GM23338 (cell line): ENCODE data around the gene METTL26. TPM values are rescaled to one million over a fixed set of nuclear protein-coding genes. Genes with fewer than 3 reads are reported as not detected.

Source experiments
- ATAC-seq: fragments of 200-7000 bp; cut with Tn5 transposase; 3 replicates; pipeline ENCODE4 v1.9.1; 2020
- DNase-seq: peaks from one replicate; pipeline ENCODE4 v3.0.0-alpha.2; 2015; ENCODE audit warnings: low spot score
- H2AFZ ChIP-seq: fragments of 200-600 bp; sonication (generic); 2 replicates; pipeline ENCODE4 v1.8.0; 2016; ENCODE audit warnings: antibody characterized with exemption, mild to moderate bottlenecking, moderate library complexity
- H3F3A ChIP-seq: fragments of 200-600 bp; sonication (generic); replicated peaks from 2 replicates; pipeline ENCODE4 v1.8.0; 2017; ENCODE audit warnings: antibody characterized with exemption, mixed run types, low read depth
- H3K27ac ChIP-seq: fragments of 200-600 bp; sonication (generic); 2 replicates; pipeline ENCODE4 v1.6.1; 2016; ENCODE audit warnings: low read depth
- H3K27me3 ChIP-seq: fragments of 200-600 bp; sonication (generic); 2 replicates; pipeline ENCODE4 v1.8.0; 2016; ENCODE audit warnings: mild to moderate bottlenecking, mixed run types, moderate library complexity; ENCODE audit not compliant: insufficient read depth
- H3K36me3 ChIP-seq: fragments of 200-600 bp; sonication (generic); 2 replicates; pipeline ENCODE4 v1.8.0; 2016; ENCODE audit warnings: mild to moderate bottlenecking; ENCODE audit not compliant: insufficient read depth
- H3K4me1 ChIP-seq: fragments of 200-600 bp; sonication (generic); 2 replicates; pipeline ENCODE4 v1.8.0; 2016; ENCODE audit warnings: mild to moderate bottlenecking, moderate library complexity; ENCODE audit not compliant: insufficient read depth
- H3K4me2 ChIP-seq: fragments of 200-600 bp; sonication (generic); 2 replicates; pipeline ENCODE4 v1.7.1; 2017; ENCODE audit warnings: mixed run types
- H3K4me3 ChIP-seq: fragments of 200-600 bp; sonication (generic); 2 replicates; pipeline ENCODE4 v1.6.1; 2016; ENCODE audit warnings: mixed run types
- H3K79me2 ChIP-seq: fragments of 200-600 bp; sonication (generic); replicated peaks from 2 replicates; pipeline ENCODE4 v1.8.0; 2017; ENCODE audit warnings: mild to moderate bottlenecking; ENCODE audit not compliant: insufficient read depth
- H3K9me2 ChIP-seq: fragments of 200-600 bp; sonication (generic); 2 replicates; pipeline ENCODE4 v1.8.0; 2017; ENCODE audit not compliant: insufficient read depth
- H4K20me1 ChIP-seq: fragments of 200-600 bp; sonication (generic); replicated peaks from 2 replicates; pipeline ENCODE4 v1.8.0; 2017; ENCODE audit warnings: mild to moderate bottlenecking; ENCODE audit not compliant: insufficient read depth
- H3K27ac Mint-ChIP-seq: 2 replicates; pipeline ENCODE4 v1.8.0; 2020; ENCODE audit warnings: inconsistent platforms, mild to moderate bottlenecking, moderate library complexity, mixed read lengths
- H3K27me3 Mint-ChIP-seq: 3 replicates; pipeline ENCODE4 v1.8.0; 2022; ENCODE audit warnings: low read depth, mild to moderate bottlenecking, moderate library complexity, mixed read lengths, inconsistent platforms; ENCODE audit not compliant: insufficient read depth, poor library complexity
- H3K36me3 Mint-ChIP-seq: 3 replicates; pipeline ENCODE4 v1.8.0; 2021; ENCODE audit warnings: low read depth, mild to moderate bottlenecking, inconsistent platforms, moderate library complexity, mixed read lengths
- H3K4me1 Mint-ChIP-seq: 3 replicates; pipeline ENCODE4 v1.8.0; 2020; ENCODE audit warnings: mild to moderate bottlenecking, inconsistent platforms, mixed read lengths
- H3K4me3 Mint-ChIP-seq: 3 replicates; pipeline ENCODE4 v1.8.0; 2021; ENCODE audit warnings: moderate library complexity, mild to moderate bottlenecking, inconsistent platforms, mixed read lengths
- H3K9me3 Mint-ChIP-seq: 3 replicates; pipeline ENCODE4 v1.8.0; 2020; ENCODE audit warnings: moderate library complexity, mild to moderate bottlenecking, inconsistent platforms, mixed read lengths
- CREB1 ChIP-seq: fragments of 250-450 bp; sonication (Bioruptor Pico); IDR thresholded peaks from 2 replicates; pipeline ENCODE4 v1.5.0; 2020; ENCODE audit warnings: low read depth, mild to moderate bottlenecking, moderate library complexity
- CTCF ChIP-seq, 2 experiments: fragments of 200-600 bp in 1 of 2; sonication (generic) in 1 of 2; conservative IDR thresholded peaks; 2 replicates each; pipeline versions ENCODE4 v1.5.1 to v1.6.1; 2016 to 2017; ENCODE audit warnings: antibody characterized with exemption in 2 of 2, low read depth in 2 of 2, mild to moderate bottlenecking in 2 of 2, moderate library complexity in 1 of 2
- ETS1 ChIP-seq: IDR thresholded peaks from 2 replicates; pipeline ENCODE4 v1.6.1; 2016; ENCODE audit warnings: antibody characterized with exemption
- EZH2 ChIP-seq: fragments of 200-600 bp; sonication (generic); IDR thresholded peaks from one replicate; pipeline ENCODE4 v1.8.0; 2017; ENCODE audit warnings: antibody characterized with exemption, mild to moderate bottlenecking, low read depth; ENCODE audit not compliant: unreplicated experiment
- EZH2phosphoT487 ChIP-seq: fragments of 200-600 bp; sonication (generic); IDR thresholded peaks from one replicate; pipeline ENCODE4 v1.8.1; 2018; ENCODE audit warnings: antibody characterized with exemption; ENCODE audit not compliant: unreplicated experiment
- JUNB ChIP-seq: IDR thresholded peaks from one replicate; pipeline ENCODE4 v1.6.1; 2016; ENCODE audit warnings: antibody characterized with exemption; ENCODE audit not compliant: unreplicated experiment
- NANOG ChIP-seq: IDR thresholded peaks from 2 replicates; pipeline ENCODE4 v1.6.1; 2016; ENCODE audit warnings: antibody characterized with exemption, borderline replicate concordance
- POLR2AphosphoS5 ChIP-seq: IDR thresholded peaks from 2 replicates; pipeline ENCODE4 v1.6.1; 2016; ENCODE audit warnings: antibody characterized with exemption, low read depth
- STAT1 ChIP-seq: IDR thresholded peaks from one replicate; pipeline ENCODE4 v1.6.1; 2016; ENCODE audit warnings: antibody characterized with exemption; ENCODE audit not compliant: unreplicated experiment
- ZNF114 ChIP-seq: fragments of 250-450 bp; sonication (Bioruptor Pico); IDR thresholded peaks from 2 replicates; pipeline ENCODE4 v1.5.0; 2020; ENCODE audit warnings: mild to moderate bottlenecking, moderate library complexity
- ZNF331 ChIP-seq: fragments of 250-450 bp; sonication (Bioruptor Pico); IDR thresholded peaks from 2 replicates; pipeline ENCODE4 v1.5.0; 2020; ENCODE audit warnings: low read depth, mild to moderate bottlenecking, moderate library complexity
- ZNF462 ChIP-seq: fragments of 250-450 bp; sonication (Bioruptor Pico); IDR thresholded peaks from 2 replicates; pipeline ENCODE4 v1.5.0; 2020; ENCODE audit warnings: mild to moderate bottlenecking, moderate library complexity
- polyA plus RNA-seq: library from polyadenylated mRNA; unstranded; fragments of >200 nt; fragmentation: Nextera tagmentation; extraction: Ambion mirVana; gene quantifications from 2 replicates; pipeline ENCODE4 v1.2.1, GENCODE V29; 2016
- total RNA-seq: library from RNA; depleted of rRNA; stranded (reverse); fragments of >200 nt; shearing (Covaris generic); gene quantifications from 2 replicates; pipeline ENCODE4 v1.2.3, GENCODE V29; 2014
- TF ChIP-seq, protein P1 (sequence below): IDR thresholded peaks from one replicate; pipeline ENCODE4 v1.6.1; 2018; ENCODE audit warnings: antibody characterized with exemption; ENCODE audit not compliant: unreplicated experiment

Gene METTL26
- total and polyA plus RNA-seq, 2 experiments from 2014 or later: 153 to 223 TPM

GRCh38 chr16:629185-629832, 6.8 kb downstream of the METTL26 start:
- H4K20me1 ChIP-seq: 0 out of 2 replicates have a peak, but pooled peaks cover 4% of the 10 kb centered on the region
- no peaks in the 10 kb centered on the region for H3K36me3 ChIP-seq
- no peaks in the 10 kb centered on the region for H3K9me2 ChIP-seq
- H3F3A ChIP-seq: 0 out of 2 replicates have a peak, but pooled peaks cover 1% of the 10 kb centered on the region
- no peak overlapping the region for H2AFZ ChIP-seq
- Mint-ChIP-seq H3K4me1 (peaks cover 17% of the 10 kb centered on the region), H3K27ac (peak overlapping the region; percentile 77), H3K27me3 (peaks cover 16% of the 10 kb centered on the region), H3K9me3 (no peaks in the 10 kb centered on the region), H3K4me3 (no peak overlapping the region), H3K36me3 (no peaks in the 10 kb centered on the region; the same call in 2 of the 3 replicates)
- TF ChIP-seq NANOG (no peak), EZH2 (no peak), CREB1 (CRISPR knock-in tag) (no peak), STAT1 (no peak), POLR2AphosphoS5 (no peak), CTCF (conservative IDR thresholded peaks at IDR 0.05; ENCODE audit: low read depth in 2 of 2) (no peak), EZH2phosphoT487 (no peak), ZNF114 (CRISPR knock-in tag) (no peak), ZNF331 (no peak), ZNF462 (no peak), ETS1 (no peak), JUNB (no peak)
- TF ChIP-seq, protein P1, sequence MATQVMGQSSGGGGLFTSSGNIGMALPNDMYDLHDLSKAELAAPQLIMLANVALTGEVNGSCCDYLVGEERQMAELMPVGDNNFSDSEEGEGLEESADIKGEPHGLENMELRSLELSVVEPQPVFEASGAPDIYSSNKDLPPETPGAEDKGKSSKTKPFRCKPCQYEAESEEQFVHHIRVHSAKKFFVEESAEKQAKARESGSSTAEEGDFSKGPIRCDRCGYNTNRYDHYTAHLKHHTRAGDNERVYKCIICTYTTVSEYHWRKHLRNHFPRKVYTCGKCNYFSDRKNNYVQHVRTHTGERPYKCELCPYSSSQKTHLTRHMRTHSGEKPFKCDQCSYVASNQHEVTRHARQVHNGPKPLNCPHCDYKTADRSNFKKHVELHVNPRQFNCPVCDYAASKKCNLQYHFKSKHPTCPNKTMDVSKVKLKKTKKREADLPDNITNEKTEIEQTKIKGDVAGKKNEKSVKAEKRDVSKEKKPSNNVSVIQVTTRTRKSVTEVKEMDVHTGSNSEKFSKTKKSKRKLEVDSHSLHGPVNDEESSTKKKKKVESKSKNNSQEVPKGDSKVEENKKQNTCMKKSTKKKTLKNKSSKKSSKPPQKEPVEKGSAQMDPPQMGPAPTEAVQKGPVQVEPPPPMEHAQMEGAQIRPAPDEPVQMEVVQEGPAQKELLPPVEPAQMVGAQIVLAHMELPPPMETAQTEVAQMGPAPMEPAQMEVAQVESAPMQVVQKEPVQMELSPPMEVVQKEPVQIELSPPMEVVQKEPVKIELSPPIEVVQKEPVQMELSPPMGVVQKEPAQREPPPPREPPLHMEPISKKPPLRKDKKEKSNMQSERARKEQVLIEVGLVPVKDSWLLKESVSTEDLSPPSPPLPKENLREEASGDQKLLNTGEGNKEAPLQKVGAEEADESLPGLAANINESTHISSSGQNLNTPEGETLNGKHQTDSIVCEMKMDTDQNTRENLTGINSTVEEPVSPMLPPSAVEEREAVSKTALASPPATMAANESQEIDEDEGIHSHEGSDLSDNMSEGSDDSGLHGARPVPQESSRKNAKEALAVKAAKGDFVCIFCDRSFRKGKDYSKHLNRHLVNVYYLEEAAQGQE: no peak
- peaks cover 13% of the 10 kb centered on the region for H3K4me1 ChIP-seq
- no peaks in the 10 kb centered on the region for H3K79me2 ChIP-seq
- no peaks in the 10 kb centered on the region for H3K27me3 ChIP-seq
- H3K27ac ChIP-seq: no peak overlapping the region
- no peak overlapping the region for H3K4me3 ChIP-seq
- DNase-seq (no peak), ATAC-seq (no peak)
- peak overlapping the region; percentile 74; the same call in 1 of the 2 replicates for H3K4me2 ChIP-seq
